Subcutaneous adipose tissue (tissue), 4 donors: ENCODE results near the gene UNKL. TPM values are rescaled to one million over a fixed set of nuclear protein-coding genes. Genes with fewer than 3 reads are reported as not detected.

Experiments
- CTCF ChIP-seq: fragments of 450-650 bp; IDR thresholded peaks from one replicate; pipeline ENCODE4 v1.5.1; 2016; ENCODE audit warnings: low read depth, mild to moderate bottlenecking, control low read depth, antibody characterized with exemption, moderate library complexity
- total RNA-seq, 4 donors: library from RNA; depleted of rRNA; stranded (reverse); fragments of >200 nt; gene quantifications; one replicate each; pipeline ENCODE4 v1.1.0, GENCODE V29; 2016

The UNKL gene
- total RNA-seq, 4 donors from 2014 or later, result 14.3 to 49.2 (median 25.9) TPM

- no peak for TF ChIP-seq CTCF
Measured at GRCh38 chr16:1394367-1394951, 20.0 kb downstream of the UNKL start.

- no peak for TF ChIP-seq CTCF
Measured at GRCh38 chr16:1393613-1394176, 20.8 kb downstream of the UNKL start.

GRCh38 chr16:1392826-1393225 is 21.7 kb downstream of the UNKL start:
- TF ChIP-seq CTCF, result no peak

GRCh38 chr16:1390239-1390779 is 24.2 kb downstream of the UNKL start:
- TF ChIP-seq CTCF, result no peak

GRCh38 chr16:1389762-1390161 is 24.7 kb downstream of the UNKL start:
- no peak for TF ChIP-seq CTCF

- TF ChIP-seq CTCF, result no peak
Measured at GRCh38 chr16:1387331-1387730, 27.2 kb downstream of the UNKL start.

GRCh38 chr16:1385232-1385631 is 29.3 kb downstream of the UNKL start:
- TF ChIP-seq CTCF, result no peak
